Measurements from ENCODE around the gene SLC25A19.

SLC25A19 gene

DNA sequence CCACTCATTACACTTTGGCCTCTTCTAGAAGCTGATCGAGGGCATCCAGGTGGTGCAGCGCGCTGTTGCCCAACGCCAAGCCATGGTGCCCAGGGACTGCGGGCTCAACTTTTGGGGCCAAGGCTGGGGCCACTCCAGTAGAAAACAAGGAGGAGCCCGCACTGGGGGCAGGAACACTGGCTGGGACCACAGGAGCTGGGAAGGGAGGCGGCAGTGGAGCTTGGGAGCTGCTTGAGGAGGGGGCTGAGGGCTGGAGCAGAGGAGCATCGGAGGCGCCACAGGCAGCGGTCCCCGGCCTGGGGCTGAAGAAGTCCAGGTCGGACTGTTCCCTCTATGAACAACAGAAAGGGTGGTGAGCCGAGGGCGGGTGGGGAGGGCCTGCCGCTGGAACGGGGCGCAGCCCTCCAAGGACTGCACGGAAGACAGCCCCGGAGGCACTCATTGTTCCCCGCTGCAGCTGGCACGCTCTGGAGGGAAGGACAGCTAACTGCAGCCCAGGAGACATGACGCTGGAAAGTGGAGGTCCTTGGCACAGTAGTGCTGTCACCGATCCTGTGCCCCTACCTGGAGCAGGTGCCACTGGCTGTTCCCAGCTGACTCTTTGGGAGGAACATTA is 49.3 kb downstream of the SLC25A19 start:
- DNase-seq, result no peak

DNA sequence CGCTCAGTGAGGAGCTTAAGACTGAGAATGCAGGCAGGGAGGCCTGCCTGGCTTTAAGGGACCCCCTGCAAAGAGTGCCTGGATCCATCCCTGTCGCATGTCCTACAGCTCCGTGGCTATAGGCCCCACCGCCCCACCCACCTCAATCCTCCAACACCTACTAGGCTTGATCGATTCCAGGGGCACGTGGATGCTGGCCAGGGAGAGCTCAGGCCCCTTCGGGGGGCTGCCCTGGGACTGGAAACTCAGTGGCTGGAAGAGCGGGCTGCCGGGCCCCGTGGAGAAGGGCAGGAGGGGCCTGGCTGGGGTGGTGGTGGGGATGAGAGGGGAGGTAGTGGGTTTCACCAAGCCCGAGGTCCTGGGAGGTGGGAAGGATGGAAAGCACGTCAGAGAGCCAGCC is 50.0 kb downstream of the SLC25A19 start:
- DNase-seq, result no peak

DNA sequence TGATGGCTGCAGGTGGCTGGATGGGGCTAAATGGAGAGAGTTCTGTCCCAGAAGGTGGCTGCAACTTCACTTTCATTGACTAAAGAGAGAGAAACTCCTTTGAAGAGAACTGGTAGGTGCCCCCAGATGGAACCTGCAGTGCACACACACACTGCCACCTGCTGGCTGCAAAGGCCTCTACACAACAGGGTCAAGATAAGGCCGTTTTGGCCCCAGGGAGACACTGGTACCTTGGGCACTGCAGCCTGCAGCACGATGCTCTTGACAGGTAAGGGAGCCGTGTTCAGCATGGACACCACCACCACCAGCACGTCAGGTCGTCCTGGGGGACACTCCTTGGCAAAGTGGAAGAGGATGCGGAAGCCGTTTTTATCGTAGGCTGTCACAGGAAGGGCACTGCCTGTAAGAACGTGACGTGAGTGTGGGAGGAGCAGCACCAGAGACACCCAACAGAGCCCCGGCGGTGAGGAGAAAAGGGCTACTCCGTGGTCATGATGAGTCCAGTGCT is 50.5 kb downstream of the SLC25A19 start:
- peak; percentile 52 for DNase-seq

DNA sequence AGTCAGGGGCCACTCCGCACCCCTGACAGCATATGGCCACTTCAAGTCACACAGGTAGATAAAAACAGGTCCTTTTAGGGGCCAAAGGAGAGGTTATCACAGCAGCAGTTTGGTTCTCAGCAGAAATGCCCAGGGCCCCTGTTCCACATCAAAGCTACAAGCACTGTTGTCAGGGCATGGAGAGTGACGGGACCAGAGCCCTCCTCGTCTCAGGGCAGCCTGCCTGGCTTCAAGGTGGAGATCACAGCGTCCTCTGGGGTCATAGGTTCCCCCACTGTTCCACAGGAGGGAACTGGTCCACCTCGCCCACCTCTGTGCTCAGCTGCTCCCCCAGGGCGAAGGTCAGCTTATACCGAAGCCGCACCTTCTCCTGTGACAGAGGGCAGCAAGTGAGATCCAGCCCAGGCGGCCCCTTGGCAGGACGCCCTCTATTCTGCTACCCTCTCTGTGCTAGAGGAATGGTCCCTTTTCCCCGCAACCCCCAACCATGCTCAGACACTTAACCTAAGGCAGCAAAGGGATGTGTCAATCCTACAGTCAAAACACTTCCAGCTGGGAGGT is 51.1 kb downstream of the SLC25A19 start:
- DNase-seq, result no peak

DNA sequence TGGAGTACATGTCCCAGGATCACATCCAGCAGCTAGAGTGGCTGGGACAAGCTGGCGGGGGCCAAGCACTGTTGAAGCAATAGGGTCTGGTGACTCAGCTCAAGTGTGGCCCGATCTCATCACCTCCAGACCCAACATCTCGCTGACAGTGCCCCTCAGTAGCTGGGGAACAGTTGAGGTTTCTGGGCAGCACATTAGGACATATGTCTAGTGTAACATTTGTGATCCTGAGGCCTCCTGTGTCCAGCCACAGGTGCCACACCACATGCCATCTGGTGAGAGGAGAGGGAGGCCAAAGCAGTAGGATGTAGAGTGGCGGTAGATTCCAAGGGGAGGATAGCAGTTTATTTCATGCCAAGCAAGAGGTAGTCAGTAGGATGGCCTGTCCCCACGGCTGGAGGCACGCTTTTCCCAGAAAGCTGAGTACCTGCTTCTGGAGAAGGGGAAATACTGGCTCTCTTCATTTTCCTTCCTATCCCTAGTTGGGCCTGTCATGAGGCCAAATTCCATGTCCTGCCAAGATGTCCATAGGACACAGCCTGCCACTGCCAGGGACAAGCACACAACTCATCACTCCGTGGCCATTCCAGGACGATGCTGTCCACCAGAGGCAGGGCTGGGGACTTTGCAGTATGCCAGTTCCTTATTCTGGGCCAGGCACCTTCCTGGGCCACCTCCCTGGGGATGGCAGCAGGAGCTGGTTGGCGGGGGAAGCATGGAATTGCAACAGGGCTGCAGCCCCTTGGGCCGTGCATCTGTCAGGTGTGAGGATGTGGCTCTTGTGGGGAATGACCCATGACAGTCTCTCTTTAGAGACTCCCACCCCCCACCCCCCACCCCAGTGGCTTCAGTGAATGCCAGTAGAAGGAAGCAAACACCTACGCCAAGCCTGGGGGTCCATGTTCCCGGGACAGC is 51.9 kb downstream of the SLC25A19 start:
- DNase-seq, result no peak

DNA sequence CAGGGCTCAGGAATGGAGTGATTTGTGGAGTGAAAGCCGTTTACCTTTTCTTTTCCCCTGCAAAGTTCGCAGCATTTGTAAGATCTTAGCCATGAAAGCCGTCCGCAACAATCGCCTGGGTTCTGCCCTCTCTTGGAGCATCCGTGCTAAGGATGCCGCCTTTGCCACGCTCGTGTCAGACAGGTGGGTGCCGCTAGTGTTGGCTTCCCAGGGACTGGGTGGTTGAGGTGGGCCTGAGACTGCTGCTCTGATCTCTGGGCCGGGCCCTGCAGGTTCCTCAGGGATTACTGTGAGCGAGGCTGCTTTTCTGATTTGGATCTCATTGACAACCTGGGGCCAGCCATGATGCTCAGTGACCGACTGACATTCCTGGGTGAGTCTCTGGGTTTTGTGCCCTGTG is 56.4 kb downstream of the SLC25A19 start:
- no peak for DNase-seq

DNA sequence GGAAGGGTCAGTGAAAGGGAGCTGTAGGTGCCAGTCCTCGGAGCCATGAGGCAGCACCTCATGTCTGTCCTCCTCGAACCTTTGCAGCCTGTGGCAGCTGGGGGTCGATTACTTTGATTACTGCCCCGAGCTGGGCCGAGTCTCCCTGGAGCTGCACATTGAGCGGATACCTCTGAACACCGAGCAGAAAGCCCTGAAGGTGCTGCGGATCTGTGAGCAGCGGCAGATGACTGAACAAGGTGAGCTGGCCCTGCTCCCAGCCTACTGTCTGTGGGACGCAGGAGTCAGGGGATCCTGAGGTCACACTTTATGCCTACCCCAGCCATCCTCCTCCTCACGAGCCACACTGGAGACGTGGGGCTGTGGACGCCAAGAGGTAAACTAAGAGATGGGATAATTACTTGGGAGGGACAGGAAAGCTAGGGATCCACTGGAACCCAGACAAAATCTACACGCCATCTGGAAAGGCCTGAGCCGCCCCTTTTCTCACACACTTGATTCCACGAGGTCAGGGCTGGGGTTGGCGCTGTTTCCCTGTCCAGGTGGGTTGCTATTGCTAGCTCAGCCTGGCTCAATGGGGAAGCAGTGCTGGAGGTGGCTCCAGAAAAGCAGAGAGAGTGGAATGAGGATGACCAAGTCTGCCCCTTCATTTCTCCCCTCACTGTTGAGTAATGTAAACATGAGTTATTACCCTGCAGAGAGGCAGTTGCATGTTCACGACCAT is 57.3 kb downstream of the SLC25A19 start:
- DNase-seq, result no peak

DNA sequence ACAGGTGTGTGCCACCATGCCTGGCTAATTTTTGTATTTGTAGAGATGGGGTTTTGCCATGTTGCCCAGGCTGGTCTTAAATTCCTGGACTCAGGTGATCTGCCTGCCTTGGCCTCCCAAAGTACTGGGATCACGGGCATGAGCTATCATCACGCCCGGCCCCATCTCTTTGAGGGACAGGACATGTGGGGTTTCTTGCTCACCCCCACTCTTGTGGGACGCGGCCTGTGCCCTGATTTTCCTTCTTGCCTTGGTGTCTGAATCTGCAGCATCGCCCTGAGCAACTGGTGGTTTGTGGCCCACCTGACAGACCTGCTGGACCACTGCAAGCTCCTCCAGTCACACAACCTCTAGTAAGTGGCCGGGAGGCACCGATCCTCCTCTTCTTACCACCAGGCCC is 58.2 kb downstream of the SLC25A19 start:
- DNase-seq, result no peak

DNA sequence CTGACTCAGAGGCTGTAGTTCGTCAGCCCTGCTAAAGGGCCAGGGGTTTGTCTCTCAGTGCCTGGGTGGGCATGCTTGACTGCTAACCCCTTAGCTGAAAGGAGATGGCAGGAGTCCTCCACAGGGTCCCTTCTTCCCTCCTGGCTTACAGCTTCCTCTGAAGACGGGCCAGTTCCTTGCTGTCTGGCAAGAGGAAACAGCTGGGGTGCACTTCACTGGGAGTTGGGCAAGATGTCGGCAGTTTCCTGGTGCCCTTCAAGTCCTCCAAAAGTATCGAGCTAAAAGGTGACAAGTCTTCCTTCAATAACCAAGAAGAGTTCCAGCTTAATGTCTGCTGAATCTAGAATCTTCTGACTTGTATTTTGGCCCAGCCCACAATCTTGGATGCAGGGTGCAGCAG is 60.4 kb downstream of the SLC25A19 start:
- DNase-seq, result no peak

DNA sequence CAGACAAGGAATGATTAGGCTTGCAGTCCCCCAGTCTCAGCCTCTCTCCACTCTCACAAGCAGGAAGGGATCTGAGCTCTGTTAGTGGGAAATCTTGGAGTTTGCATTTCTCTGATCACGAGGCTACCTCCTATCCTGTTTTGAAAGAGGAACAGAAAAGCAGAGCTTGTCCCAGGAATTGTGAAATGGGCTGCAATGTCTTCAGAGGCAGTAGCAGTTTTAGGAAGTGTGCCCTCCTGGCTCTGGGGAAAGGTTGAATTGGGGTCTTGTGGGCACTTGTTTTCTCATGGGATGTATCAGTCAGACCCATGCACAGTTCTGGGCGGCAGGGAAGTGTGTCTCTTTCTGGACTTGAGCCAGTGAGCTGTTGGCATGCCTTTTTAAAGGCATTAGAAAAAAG is 60.9 kb downstream of the SLC25A19 start:
- no peak for DNase-seq

DNA sequence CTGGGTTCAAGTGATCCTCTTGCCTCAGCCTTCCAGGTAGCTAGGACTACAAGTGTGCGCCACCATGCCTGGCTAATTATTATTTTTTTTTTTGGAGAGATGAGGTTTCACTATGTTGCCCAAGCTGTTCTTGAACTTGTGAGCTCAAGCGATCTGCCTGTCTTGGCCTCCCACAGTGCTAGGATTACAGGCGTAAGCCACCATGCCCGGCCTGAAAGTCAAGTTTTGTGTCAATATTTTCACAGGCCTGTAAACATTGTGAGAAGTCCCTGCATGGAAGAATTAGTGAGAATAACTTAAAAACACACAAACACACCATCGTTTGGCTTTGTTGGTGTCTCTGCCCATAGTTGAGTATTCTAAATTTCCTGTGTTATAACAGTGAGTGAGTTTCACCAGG is 61.5 kb downstream of the SLC25A19 start:
- DNase-seq, result no peak

DNA sequence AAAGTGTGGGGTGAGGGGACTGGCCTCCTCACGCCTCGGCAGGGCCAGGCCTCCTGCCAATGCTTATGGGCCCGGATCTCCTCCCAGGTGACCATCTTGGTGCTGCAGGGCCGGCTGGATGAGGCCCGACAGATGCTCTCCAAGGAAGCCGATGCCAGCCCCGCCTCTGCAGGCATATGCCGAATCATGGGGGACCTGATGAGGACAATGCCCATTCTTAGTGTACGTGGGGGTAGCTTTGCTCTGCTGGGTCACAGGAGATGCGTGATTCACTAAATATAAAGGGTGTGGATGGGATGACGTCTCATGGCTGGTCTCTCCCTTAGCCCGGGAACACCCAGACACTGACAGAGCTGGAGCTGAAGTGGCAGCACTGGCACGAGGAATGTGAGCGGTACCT is 64.2 kb downstream of the SLC25A19 start:
- no peak for DNase-seq

Measured in stimulated activated naive CD4-positive, alpha-beta T cell treated with Interleukin-2 at 50 U/mL for 16 hours (primary cell).